ENCODE data around the gene TRIM67.

DNA sequence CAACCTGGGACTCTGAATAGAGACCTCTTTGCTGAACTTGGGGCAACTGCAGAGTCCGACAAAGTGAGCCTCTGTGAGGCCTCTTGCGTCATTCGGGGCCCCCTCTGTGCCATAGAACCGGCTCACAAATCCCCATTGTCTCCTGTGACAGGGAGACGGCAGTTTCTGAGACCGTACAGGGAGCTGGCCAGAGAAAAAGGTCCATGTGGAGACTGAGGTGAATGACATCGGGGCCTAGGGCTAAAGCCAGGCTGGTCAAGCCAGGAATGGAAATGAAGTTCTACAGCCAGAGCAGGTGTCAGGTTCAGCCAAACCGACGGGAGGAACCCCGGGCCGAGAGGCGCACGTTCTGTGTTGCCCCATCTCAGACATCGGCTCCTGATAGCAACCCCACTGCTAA lies 37.1 kb upstream of the TRIM67 start:
- no peak for TF ChIP-seq EZH2phosphoT487 (IDR thresholded peaks at IDR 0.05; ENCODE audit: low read depth, severe bottlenecking, unreplicated experiment)
- TF ChIP-seq, protein P1, sequence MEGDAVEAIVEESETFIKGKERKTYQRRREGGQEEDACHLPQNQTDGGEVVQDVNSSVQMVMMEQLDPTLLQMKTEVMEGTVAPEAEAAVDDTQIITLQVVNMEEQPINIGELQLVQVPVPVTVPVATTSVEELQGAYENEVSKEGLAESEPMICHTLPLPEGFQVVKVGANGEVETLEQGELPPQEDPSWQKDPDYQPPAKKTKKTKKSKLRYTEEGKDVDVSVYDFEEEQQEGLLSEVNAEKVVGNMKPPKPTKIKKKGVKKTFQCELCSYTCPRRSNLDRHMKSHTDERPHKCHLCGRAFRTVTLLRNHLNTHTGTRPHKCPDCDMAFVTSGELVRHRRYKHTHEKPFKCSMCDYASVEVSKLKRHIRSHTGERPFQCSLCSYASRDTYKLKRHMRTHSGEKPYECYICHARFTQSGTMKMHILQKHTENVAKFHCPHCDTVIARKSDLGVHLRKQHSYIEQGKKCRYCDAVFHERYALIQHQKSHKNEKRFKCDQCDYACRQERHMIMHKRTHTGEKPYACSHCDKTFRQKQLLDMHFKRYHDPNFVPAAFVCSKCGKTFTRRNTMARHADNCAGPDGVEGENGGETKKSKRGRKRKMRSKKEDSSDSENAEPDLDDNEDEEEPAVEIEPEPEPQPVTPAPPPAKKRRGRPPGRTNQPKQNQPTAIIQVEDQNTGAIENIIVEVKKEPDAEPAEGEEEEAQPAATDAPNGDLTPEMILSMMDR (IDR thresholded peaks at IDR 0.05; ENCODE audit: poor library complexity), result no peak

Data from hepatocyte (in vitro differentiated cells).